ENCODE data around the gene ARHGAP18.

The ARHGAP18 gene, protein sequence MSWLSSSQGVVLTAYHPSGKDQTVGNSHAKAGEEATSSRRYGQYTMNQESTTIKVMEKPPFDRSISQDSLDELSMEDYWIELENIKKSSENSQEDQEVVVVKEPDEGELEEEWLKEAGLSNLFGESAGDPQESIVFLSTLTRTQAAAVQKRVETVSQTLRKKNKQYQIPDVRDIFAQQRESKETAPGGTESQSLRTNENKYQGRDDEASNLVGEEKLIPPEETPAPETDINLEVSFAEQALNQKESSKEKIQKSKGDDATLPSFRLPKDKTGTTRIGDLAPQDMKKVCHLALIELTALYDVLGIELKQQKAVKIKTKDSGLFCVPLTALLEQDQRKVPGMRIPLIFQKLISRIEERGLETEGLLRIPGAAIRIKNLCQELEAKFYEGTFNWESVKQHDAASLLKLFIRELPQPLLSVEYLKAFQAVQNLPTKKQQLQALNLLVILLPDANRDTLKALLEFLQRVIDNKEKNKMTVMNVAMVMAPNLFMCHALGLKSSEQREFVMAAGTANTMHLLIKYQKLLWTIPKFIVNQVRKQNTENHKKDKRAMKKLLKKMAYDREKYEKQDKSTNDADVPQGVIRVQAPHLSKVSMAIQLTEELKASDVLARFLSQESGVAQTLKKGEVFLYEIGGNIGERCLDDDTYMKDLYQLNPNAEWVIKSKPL

DNA sequence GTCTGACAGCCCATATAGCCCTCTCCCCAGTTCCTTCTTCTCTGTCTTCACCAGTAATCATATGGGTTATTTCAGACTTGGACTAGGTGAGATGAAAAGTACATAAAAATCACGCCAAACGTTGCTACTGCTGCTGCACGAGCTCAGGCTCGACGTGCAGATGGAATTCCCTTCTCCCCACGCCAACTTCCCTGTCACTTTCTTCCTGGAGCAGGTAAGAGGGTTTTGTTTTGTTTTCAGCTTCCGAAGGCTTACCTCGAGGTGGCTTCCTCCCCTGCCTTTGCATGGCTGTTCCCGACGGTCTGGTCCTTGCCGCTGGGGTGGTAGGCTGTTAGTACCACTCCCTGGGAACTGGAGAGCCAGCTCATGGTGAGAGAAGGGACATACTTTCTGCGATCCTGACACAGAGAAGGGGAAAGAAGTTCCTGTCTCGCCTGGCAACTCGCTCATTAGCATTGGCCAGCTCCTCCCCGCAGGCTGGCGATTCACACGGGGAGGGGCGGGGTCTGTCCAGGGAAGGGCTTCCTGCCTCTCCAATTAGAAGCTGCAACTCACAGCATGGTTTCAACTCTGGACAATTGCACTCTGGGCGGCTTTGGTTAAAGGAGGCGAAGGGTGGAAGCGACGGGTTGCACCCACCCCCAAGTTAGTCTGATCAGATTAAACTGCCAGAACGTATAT lies at the start of gene ARHGAP18:
ARHGAP18 (minus strand) TSS at position 409 of the 681 bp plus-strand sequence; CDS start at position 368, 41 bp downstream.
- peak; percentile 62 for DNase-seq

DNA sequence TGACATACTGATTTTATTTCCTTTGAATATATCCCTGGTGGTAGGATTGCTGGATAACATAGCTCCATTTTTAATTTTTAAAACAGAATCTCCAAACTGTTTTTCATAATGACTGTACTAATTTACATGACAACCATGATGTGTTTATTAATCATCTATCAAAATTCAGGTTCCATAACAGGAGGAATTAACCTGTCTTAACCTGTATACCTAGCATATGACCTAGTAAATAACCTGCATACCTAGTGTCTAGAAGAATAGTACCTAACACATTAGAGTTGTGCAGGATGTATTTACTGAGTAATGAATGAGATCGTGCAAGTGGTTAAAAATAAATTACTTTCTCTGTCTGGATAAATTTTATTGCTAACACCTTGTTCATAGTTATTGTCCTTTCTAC lies 45.8 kb upstream of the ARHGAP18 start:
- DNase-seq: no peak

DNA sequence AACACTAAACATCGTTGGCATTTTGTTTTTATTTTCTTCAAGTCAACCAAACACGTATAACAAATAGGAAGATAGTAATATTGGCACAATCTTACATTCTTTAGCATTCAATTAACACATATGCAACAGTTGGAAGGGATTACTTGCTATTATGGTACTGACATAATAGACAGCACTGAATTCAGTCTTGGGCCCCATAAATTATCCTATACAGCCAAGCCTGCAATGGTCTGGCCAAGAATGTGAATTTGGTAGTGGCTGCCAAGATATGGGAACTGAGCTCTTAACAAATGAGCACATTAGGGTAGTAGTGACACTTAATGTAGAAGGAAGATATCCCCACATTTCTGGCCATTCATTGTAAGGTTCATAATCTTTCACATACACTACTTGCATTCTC lies 44.8 kb upstream of the ARHGAP18 start:
- no peak for DNase-seq

DNA sequence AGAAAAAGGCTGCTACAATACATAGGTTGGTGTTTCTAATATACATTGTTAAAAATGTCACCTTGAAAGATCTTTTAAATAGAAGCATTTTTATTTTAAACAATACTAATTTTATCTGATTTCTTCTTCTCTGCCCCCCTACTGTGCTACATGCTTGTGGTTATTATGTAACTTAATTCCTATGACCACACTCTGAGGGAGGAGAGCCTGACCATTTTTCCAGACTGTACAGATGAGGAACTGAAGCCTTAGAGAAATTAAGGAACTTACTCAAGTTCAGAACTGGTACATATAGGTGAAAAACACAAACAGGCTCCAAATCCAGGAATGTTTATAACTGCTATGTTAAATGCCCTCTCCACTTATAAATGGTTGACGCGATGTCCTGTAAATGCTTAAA lies 43.4 kb upstream of the ARHGAP18 start:
- DNase-seq: no peak

DNA sequence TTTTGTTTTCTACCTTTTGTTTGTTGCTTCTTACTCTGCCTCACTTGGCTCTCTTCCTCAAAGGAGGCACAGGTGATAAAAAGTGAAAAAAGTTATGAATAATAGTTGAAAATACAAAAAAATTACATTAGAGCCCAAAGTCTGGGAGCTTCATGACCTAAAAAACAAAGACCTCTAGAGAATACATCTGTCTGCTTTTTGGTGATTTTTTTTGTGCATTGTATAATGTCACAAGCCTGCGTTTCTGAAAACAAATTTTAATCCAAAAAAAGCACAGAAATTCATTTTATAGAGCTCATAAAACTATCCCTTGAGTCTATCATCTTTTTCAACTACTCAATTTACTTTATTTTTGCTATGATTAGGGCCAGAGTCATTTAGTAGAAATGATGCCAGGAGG lies 41.4 kb upstream of the ARHGAP18 start:
- no peak for DNase-seq

DNA sequence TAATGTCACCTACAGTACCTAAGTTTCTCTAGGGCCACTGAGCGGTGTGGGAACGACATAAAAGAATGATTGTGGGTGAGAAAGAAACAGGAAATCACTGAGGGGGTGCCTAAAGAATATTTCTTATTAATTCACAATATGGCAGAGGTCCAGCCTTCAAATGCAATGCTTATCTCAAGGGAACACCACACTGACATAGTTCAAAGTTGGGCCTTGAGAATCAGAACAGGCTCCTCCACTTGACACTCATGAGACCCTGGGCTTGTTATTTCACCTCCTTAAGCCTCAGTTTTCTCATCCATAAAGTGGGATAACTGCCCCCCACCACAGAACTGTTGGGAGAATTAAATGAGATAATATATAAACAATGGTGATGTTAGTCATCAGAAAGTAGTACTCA lies 40.4 kb upstream of the ARHGAP18 start:
- no peak for DNase-seq

DNA sequence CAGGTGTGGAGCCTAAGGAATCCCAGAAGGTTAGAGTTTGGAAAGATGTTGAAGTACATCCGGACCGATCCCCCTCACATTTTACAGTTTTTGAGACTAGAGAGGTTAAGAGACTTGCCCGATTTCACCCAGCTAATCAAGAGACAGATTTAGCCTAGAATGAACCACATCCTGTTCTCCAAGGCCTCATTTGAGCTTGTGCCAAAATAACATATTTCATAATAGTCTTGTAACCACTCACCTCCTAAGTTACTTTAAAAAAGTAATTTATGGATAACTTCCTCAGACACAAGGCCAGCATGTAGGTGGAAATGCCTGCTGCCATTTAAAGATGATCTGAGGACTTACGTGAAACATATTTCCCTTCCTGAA lies 39.8 kb upstream of the ARHGAP18 start:
- DNase-seq: no peak

DNA sequence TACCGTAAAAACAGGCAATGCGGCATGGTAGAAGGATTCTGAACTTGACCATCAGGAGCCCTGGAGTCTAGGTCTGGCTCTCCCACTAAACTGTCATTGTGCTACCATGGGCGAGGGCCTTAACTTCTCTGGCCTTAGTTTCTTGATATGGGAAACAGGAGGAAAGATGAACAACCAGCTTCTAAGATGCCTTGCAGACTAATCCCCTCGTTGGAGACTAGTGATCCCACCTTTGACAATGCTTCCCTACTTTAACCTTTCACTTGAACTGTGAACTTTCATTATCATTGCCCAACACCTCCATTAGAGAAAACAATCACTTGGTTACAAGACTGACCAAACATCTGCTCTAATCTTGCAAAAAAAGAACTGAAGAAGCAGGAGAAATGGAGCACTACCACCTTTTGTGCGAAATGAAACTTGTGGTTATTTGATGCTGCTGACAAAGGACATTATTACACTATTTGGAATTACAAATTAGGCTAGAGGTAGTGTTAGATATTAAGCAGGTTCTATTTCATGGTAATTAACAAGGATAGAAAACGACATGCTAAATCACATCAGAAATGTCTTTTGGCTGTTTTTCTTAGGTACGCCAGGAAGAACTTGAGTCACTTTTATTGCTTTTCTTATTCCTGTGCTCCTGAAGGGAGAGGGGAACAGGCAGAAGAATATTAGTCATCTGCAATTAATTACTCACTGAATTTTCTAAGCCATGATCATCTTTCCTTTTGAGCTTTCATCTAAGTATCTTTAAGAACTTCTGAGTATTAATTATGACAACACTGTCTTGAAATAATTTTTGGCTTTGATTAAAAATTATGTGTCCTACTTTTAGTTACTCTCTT lies 39.1 kb upstream of the ARHGAP18 start:
- no peak for DNase-seq

DNA sequence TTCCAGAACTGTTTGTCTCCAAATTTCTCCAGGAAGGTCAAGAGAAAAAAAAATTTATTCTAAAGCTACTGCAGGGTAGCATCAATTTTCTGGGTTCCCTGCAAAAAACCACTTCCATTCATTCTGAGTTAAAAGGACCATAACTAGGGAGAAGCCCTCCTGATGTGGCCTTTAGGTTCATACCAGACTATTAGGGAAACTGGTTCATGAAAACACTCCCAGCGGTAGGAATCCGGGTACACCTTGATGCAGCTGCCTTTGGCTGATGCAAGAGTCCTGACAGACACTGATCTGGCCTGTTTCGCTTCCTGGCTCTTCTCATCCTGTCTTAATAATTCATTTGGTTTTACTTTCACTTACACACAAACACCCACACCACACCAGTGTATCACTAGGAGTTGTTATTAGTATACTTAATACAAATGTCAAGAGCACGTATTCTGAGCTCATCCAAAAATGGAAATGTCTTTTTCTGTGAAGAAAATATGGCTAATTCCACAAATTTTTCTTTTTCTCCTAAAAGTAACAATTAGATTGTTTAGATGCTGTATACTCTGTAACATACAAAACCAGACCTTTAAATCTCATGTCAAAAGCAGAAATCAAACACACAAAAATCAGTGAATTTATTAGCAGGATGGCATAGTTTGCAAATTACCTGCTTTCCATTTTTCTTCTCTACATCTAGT lies 38.4 kb upstream of the ARHGAP18 start:
- peak; percentile 56 for DNase-seq

DNA sequence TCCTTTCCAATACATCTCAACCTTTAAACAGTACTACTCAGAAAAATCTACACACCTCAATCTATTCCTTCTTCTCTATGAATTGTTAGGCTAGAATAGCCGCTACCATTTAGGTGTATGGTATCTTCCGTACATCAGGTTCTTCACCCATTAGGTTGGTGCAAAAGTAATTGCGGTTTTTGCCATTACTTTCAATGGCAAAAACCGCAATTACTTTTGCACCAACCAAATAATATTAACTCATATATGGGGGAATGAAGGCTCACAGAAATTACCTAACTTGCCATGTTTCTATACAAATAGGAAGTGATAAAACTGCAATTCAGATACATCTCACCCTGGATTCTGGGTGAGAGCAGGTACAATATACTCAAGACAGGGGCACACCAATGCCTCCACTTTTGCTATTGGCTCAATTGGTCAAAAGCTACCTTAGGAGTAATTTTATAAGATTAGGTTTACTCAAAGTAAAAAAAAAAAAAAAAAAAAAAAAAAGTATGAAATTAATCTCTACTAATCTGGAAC lies 37.7 kb upstream of the ARHGAP18 start:
- DNase-seq: no peak

DNA sequence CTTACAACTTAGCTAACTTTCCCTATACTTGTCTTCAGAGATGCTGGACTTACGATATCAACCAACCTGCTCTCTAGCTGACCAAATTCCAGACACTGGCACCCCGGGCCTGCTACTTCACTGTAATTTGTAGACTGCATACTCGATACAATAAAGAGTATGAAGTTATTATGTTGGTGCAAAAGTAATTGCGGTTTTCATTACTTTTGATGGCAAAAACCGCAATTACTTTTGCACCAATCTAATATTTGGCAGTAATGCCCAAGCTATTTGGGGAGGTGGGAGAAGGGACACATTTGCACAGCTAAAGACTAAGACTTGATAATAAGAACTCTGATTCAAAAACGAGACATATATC lies 34.9 kb upstream of the ARHGAP18 start:
- no peak for DNase-seq

DNA sequence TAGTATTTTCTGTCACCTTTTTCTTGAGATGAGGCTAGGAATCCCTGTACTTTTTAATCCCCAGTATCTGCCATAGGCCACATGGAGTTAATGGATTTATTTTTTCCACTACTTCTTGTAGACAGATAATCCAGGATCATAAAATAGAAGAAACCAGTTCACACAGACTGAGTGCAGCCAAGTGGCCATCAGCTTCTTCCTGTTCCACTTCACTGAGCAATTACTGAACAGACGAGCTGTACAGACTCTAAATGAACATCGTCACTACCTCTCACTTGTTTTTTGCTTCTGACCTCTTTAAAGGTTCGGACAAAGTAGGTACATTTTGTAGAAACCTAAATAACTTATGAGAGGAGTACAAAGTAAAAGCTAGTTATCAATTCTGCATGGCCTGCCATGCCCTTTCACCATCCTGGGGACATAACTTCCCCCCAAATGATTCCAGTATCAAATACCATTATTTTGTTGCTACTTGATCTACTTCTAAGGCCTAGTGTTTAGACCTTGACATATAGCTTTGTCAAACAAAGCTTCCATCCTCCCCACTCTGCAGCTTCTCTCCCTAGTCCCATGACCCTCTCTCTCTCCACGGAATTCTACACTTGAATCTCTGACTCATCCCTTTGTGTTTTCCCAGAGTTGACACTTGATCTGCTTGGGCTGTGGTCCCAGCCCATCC lies 34.4 kb upstream of the ARHGAP18 start:
- DNase-seq: no peak

DNA sequence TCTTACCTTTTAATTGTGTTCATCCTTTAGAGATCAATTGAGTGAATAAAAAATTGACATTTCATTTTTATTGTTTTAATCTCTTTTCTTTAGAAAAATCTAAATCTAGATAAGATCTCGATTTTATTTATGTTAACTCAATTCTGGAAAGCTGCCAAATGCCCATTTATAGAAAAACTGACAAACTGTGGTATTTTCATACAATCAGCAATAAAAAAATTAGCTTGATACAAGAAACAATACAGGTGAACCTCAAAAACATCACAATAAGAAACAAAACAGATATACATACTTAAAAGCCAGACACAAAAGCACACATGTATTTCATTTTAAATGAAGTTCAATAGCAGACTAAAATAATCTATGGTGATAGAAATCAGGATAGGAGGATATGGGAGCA lies 30.0 kb upstream of the ARHGAP18 start:
- no peak for DNase-seq

DNA sequence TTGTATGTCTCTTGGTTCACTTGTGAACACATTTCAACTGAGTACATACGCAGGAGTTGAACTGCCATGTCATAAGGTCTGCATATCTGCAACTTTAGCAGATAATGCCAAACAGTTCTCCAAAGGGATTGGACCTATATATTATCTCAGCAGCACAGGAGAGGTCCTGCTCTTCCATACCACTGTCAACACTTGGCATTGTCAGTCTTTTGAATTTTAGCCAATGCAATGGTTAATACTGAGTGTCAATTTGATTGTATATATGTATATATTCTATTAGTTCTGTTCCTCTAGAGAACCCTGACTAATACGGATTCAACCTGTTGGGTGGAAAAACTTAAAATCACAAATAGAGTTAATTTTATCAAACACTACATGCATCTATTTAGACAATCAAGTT lies 26.1 kb upstream of the ARHGAP18 start:
- no peak for DNase-seq

DNA sequence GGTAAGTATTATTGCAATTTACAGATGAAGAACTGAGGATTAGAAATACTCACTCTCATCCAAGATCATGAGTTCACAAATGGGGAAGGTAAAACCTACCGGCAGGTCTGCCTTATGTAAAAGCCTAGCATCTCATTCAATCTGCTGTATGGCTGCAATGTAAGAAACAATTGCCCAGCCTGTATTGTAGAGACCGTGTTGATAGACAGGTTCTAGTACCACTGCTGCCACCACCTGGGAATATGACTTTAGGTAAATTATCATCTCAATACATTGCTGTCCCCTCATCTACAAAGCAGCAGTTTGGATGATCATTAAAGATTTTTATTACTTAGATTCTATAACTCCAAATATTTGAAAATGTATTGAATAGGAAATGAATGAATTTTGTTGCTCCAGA lies 23.3 kb upstream of the ARHGAP18 start:
- no peak for DNase-seq

DNA sequence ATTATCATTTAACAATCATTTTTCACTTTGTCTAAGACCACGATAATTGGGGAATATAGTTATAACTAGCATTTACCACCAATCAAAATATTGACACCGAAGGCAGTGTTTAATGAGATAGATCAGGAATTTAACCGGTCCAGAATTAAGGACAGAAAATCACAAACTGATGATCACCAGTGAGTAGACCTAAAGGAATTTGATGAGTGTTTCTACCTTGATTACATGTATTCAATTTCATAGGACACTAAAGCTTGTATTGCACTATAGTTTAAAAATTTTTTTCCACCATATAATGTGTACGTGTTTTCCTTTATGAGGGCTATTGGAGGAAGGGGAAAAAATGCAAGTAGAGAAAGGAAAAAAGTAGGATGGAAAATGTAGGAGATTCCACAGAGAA lies 22.6 kb upstream of the ARHGAP18 start:
- no peak for DNase-seq

DNA sequence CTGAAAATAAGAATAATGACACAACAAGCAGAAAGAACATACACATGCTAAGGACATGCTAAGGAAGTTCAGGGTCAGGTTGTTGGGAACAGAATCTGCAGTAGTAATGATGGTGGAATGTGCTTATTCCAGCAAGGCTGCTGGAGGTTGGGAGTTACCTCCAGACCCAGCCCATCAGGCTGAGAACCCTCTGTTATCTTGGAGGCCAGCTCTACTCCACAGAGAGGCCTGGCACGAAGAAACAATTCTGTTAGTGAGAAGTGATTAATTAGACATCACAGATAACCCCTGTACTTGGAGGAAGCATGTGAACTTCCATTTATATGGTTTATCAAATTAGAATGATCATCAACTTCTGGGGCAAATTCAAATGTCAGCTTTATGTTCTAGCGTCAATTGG lies 22.1 kb upstream of the ARHGAP18 start:
- DNase-seq: no peak

DNA sequence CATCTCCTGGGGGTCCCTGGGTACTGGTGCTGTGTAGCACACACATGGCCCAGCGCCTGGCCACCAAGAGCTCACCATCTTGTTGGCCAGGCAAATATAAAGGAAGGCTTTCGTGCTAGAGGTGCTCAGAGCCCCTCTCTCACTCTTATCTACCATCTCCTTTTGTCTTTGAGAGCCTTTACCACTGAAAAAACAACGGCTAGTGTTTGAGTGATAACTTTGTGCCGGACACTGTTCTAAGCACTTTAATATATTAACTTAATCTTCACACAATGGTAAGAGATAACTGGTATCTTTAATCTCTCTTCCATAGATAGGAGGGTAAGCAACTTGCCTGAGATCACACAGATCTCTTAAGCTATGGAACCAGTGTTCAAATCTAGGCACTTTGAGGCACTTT lies 21.5 kb upstream of the ARHGAP18 start:
- DNase-seq: no peak

DNA sequence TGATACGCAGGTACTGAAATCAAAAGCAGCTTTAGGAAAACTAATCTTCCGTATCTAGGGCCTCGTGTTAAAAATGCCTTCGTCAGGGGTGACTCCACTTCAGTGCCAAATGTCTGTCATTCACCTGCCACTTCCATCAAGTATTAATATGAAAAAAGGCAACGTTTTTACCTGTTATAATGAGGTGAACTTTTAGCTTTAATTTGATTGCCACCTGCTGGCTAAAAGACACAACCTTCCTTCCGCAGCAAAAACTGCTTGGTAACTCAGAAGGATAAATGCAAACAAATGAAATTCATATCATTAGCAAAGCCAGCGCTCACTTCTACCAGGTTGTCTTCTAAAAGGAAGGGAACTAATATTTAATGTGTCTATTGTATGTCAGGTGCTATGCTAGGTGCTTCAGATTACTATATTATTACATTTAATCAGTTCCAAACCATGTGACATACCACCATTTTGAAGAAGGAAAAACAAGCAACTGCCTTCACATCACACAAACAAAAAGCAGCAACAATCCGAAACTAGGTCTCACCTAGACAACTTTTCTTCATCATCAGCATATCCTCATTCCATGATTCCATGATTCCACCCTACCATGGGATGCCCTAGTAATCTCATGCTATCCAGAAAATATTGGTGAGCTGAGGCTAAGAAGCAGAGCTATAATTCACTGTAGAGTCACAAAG lies 20.6 kb upstream of the ARHGAP18 start:
- no peak for DNase-seq

DNA sequence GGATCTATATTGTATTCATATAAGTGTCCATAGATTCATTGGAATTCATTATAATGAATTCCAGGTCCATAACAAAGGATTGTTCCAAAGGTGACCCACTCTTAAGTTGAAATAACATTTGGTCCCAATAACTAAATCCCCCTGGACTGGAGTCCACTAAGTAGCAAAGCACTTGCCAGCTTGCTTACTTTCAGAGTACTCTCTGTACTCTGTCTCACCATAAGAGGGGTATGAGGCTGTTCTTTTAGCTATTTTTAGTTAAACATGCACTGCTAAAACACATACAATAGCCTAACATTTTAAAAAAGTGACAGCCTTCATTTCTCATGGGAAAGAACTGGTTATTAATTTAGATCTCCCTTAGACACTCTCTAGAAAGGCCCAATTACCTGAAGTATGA lies 16.7 kb upstream of the ARHGAP18 start:
- no peak for DNase-seq

DNA sequence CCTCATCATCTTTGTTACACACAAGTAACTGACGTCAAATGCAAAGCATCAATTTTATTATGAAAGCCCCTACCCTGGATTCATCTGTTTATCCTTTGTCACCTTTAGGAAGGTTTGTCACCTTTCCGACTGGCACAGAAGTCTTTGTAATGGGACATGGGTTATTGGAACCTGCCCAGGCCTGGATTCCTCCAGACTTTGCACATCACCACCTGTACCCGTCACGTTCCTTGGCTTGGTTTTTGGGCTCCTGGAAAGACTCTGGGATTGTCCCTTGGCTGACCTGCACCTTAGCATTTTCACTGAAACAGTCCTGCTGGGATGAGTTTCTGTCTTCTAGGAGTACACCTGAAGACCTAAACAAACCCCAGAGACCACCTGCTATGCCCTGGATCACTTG lies 15.4 kb upstream of the ARHGAP18 start:
- no peak for DNase-seq

Measured in stimulated activated naive CD4-positive, alpha-beta T cell treated with Interleukin-2 at 50 U/mL for 16 hours (primary cell).